ENCODE measurements around the gene AUTS2.

- TF ChIP-seq EP300 (IDR thresholded peaks at IDR 0.05; ENCODE audit: borderline replicate concordance in 1 of 2, control insufficient read depth in 1 of 2, low read depth in 2 of 2, low read length in 2 of 2) = no peak
- TF ChIP-seq, protein P1, sequence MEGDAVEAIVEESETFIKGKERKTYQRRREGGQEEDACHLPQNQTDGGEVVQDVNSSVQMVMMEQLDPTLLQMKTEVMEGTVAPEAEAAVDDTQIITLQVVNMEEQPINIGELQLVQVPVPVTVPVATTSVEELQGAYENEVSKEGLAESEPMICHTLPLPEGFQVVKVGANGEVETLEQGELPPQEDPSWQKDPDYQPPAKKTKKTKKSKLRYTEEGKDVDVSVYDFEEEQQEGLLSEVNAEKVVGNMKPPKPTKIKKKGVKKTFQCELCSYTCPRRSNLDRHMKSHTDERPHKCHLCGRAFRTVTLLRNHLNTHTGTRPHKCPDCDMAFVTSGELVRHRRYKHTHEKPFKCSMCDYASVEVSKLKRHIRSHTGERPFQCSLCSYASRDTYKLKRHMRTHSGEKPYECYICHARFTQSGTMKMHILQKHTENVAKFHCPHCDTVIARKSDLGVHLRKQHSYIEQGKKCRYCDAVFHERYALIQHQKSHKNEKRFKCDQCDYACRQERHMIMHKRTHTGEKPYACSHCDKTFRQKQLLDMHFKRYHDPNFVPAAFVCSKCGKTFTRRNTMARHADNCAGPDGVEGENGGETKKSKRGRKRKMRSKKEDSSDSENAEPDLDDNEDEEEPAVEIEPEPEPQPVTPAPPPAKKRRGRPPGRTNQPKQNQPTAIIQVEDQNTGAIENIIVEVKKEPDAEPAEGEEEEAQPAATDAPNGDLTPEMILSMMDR (IDR thresholded peaks at IDR 0.05 in 2 of 3, conservative IDR thresholded peaks at IDR 0.05 in 1 of 3; ENCODE audit: control insufficient read depth in 2 of 3, extremely low read depth in 1 of 3, insufficient read depth in 1 of 3, low read depth in 3 of 3, low read length in 3 of 3) = no peak
Measured at GRCh38 chr7:70313687-70314086, 715.4 kb downstream of the AUTS2 start.

All from GM12878 (cell line).